H1 (cell line): ENCODE data around the gene MBOAT2.

Source experiments
- FOSL1 ChIP-seq: IDR thresholded peaks from 2 replicates; pipeline ENCODE4 v1.6.1; 2011; ENCODE audit warnings: mild to moderate bottlenecking, low read depth, low read length, moderate library complexity; ENCODE audit not compliant: insufficient read depth
- POLR2AphosphoS5 ChIP-seq: IDR thresholded peaks from 2 replicates; pipeline ENCODE4 v1.6.1; 2011; ENCODE audit warnings: low read depth, low read length
- TAF1 ChIP-seq: IDR thresholded peaks from 2 replicates; pipeline ENCODE4 v1.6.1; 2011; ENCODE audit warnings: mild to moderate bottlenecking, low read depth, low read length

DNA sequence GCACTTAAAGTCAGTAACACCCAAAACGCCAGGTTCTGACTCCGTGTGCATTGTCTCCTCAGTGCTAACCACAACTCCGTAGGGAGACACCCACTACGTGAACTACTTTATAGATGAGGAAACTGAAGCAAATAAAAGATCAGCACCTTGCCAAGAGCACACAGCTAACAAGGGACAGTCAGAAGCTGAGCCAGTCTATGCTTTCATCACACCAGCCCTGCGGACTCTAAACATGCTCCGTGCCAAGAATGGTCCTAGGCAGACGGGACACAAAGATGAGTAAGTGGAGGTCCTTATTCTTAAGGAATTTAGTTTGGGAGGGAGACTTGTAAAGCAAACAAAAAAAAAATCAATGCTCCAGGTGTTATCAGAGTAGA lies 9.6 kb downstream of the MBOAT2 start:
- TF ChIP-seq TAF1 (no peak), POLR2AphosphoS5 (no peak), FOSL1 (no peak)
